HS-27A (cell line): ENCODE results near the gene SSBP1.

ENCODE experiments used
- DNase-seq: peaks from one replicate; pipeline ENCODE4 v3.0.0-alpha.2; 2012; ENCODE audit warnings: low read depth, missing footprints

The SSBP1 gene

DNA sequence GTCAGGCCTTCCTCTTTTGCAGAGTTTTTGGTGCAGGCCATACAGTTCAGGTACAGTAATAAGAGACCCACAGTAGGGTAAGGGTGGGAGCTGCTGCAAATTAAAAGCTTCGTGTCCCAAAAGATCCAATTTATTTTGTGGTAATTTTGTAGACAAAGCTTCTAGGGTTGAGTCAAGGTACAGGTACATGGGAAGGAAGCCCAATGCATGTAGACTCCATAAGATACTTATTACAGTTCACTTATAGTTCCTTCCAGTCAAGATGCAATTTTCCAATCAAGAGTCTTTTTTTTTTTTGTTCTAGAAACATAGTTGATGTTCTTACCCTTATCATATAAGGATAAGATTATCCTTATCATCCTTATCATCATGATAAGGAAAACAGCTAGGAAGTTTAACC, 38.2 kb downstream of the SSBP1 start, which contains the start of gene TAS2R4:
Gene TAS2R4, plus strand, starts transcription at position 301 of the 400 bp plus-strand sequence. CDS start 1,815 bp downstream, outside the sequence.
- DNase-seq = no peak

- no peak for DNase-seq
These were observed 47.8 kb downstream of the SSBP1 start for GRCh38 chr7:141785706-141786552.

GRCh38 chr7:141788296-141788695, 50.1 kb downstream of the SSBP1 start:
- DNase-seq = no peak

DNA sequence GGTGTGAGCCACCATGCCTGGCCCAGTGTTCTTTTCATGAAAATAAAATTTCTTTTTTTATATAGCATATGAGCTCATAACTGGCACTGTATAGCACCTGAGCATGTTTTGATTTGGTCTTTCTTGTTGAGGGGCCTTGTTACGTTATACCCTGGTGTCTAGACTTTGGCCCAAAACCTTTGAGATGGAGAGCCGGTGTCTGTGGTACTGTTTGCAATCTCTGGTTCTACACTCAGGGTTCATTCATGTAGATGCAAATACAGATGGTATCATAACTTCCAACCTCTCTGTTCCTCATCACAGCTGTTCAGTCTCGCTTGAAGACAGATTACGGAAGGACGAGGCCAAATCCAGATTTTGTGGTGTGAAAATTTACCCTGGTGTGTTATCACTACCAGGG, 51.8 kb downstream of the SSBP1 start, which contains the start of gene TAS2R5:
Gene TAS2R5, plus strand, starts transcription at position 301 of the 400 bp plus-strand sequence. CDS start 145 bp downstream, outside the sequence.
- no peak for DNase-seq

GRCh38 chr7:141792526-141792925, 54.4 kb downstream of the SSBP1 start:
- DNase-seq = no peak
